Activated CD4-positive, alpha-beta T cell treated with anti-CD3 and anti-CD28 coated beads for 24 hours (primary cell): Measurements from ENCODE around the gene NRXN2.

Experiments
- DNase-seq, 2 donors: peaks; one replicate each; pipeline ENCODE4 v3.0.0-alpha.2; 2020; ENCODE audit warnings: low read depth in 2 of 2

Gene NRXN2

GRCh38 chr11:64759131-64759721 lies 36.2 kb upstream of the NRXN2 start:
- DNase-seq: no peak

DNA sequence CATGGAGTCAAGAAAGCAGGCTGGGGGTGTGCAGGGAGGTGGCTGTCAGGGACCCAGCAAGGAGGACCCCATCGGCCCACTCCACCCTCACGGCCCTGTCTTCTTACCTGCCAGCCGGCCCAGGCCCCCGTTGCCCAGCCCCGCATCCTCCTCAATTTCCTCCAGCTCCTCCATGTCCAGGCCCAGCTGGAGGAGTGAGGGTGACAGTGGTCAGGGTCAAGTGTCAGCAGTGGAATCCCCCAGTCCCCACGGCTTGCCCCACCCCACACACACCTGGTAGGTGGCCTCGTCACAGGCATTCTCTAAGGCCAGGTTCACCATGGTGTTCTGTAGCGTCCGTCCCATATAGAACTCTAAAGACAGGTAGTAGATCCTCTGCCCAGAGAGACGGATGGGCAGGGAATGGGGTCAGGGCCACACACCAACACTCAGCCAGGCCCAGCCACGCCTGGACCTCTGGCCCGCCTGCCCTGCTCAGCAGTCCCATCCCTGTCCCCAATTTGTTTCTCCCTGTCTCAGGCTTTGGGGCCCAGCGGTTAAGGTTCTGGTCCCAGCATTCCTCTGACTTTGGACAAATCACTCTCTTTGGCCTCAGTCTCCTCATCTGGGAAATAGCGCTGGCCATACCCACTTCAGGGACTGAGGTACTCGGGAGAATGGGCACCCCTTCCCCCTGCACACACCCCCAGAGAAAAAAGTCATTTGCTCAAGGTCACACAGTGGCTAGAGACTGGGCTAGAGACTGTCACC lies 35.5 kb upstream of the NRXN2 start:
- DNase-seq: no peak

GRCh38 chr11:64757549-64758329 lies 34.7 kb upstream of the NRXN2 start:
- DNase-seq: no peak

DNA sequence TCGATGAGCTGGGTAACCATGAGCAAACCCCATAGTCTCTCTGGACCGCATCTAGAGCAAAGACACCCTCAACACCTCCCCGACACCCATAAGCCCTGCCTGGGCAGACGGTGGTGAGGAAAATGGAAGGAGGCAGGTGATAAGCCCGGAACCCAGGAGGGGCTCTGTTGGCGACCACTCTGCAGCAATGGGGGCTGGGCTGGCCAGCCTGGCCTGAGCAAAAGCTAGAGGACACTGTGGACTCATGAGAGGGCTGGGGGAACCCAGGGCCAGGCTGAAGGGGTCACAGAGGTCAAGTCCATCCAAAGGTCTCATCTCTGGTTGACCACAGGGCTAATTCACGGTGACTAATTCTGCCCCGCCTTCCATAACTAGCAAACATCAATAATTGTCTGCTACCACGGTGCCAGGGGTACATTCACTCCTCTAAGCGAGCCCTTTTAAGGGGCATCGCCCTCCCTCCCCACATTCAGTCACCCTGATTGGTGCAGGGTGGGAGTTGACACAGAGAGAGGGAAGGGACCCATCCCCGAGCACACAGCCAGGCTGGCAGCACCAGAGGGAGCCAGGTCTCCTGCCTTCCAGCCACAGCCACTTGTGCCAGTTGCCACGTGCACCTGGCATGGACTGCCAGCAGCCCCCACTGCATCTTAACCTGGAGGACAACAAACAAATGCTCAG lies 32.8 kb upstream of the NRXN2 start:
- DNase-seq: no peak

DNA sequence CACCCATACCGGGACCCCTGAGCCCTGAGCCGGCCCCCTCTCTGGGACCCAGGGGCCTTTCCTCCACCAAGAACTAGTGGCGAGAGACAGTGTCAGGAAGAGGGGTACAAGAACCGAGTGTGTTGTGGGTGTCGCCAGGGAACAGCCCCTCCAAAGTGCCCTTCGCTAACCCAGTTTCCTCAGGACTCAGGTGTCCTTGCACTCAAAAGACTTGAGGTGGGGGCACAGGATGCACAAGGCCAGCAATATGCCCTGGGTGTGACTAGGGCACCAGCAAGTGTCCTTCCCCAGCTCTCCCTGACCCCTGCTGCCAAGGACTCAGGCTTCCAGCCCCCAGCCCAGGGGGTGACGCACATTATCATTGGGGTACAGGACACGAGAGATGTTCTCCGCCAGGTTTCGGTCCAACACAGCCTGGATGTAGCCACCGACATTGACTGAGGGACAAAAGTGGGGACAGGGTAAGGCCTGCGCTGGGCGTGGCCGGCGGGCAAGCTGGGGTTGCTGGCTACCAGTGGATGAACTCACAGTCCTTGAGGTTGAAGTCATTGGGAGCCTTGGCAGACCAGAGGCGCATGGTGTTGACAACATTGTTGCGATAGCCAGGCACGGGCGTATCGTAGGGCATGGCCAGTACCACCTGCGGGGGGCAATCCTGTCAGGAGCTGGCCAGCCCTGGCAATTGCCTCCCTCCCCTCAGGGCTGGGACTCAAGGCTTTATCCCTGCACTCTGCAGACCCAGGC lies 32.1 kb upstream of the NRXN2 start:
- DNase-seq: no peak

DNA sequence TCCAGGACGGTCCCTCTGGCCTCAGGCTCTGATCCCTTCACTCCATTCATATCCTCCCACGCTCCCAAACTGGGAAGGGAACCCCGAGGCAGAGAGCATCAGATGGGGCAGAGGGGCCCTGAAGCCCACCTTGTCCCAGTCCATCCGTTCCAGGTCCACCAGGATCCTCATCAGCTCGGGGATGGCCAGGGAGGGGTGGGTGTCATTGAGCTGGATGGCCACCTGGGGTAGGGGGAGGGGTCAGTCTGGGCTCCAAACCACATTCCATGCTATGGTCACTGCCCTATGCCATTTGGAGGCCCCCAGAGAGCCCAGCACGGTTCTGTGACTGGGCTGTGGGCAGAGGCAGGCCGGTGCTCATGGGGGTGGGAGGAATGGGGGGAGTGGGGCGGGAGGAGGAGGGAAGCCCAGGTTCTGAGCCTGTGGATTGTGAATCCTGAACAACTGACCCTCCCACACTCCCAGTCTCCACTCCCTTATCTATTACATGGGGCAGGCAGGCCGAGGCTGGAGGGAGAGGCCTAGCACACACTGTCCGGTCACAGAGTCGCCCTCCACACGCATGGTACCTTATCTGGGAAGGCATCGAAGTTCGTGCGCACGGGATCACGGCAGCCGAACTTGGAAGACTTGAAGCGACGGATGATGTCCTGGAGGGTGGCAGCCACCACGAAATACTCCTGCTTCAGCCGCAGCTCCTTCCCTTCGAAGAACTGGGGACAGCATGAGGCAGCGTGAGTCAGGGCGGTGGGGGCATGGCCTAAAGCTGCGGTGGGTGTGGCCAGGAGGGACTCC lies 31.3 kb upstream of the NRXN2 start:
- no peak for DNase-seq

- DNase-seq: no peak
Observed at GRCh38 chr11:64753380-64754123, 30.6 kb upstream of the NRXN2 start.

DNA sequence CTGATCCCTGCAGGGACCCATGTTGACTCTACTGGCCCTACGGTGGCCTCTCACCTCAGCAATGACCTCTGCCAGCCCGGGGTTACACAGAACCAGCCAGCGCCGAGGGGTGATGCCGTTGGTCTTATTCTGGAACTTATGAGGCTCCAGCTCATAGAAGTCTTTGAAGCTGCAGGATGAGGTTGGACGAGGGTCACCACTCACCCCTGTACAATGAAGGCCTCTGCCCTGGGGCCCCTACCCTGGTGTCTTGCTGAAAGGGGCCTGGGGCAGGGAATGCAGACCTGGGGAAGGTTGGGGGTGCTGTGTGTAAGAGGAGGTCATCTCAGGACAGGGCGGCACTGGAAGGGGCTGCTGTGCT lies 30.0 kb upstream of the NRXN2 start:
- DNase-seq: no peak

DNA sequence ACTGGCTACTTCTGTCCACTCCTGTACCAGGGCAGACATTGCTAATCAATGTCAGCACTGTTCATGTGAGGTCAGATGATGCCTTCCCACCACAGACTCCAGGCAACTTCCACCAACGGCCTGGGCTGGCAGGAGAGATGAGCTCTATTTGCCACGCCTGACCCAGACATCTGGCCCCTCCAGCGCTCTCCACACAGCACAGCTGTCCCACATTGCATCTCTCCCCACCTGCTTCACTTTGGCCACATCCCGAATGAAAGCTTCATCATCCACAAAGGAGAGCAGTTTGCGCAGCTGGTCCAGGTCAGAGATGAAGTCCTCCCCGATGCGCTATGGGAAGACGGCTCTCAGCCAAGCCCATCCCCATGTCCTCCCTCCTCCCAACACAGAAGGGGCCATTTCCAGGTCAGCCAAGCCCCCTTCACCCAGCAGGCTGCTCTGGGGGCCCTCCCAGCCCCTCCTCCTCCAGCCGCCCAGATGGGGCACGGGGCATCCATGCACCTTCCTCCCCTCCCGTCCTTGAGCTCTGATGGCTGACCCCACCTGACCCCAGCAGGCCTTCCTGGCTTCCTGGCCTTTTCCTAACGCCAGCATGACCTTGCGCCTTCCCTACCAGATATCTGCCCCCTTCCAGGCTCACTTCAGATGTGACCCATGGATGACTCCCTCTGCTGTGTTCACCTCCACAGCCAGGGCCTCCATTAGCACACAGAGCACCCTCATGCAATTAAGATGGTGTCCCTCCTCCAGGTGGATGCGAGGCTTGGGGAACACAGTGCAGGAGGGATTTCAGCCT lies 29.4 kb upstream of the NRXN2 start:
- no peak for DNase-seq

GRCh38 chr11:64751580-64751979 lies 28.6 kb upstream of the NRXN2 start:
- no peak for DNase-seq

DNA sequence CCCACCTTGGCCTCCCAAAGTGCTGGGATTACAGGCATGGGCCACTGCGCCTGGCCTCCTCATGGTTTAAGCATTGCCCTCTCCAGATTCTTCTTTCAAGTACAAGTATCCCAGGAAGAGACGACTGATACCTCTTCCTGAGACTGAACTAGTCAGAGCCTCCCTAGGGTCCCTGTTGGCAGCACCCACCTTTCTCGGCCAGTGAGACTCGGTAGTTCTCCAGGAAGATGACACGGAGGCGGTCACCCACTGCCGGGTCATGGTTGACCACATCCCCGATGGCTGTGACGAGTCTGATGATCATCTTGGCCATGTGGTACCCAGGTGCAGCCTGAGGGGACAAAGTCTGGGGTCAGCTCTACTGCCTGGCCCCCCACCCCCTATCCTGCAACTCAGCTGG lies 28.1 kb upstream of the NRXN2 start:
- DNase-seq: no peak

DNA sequence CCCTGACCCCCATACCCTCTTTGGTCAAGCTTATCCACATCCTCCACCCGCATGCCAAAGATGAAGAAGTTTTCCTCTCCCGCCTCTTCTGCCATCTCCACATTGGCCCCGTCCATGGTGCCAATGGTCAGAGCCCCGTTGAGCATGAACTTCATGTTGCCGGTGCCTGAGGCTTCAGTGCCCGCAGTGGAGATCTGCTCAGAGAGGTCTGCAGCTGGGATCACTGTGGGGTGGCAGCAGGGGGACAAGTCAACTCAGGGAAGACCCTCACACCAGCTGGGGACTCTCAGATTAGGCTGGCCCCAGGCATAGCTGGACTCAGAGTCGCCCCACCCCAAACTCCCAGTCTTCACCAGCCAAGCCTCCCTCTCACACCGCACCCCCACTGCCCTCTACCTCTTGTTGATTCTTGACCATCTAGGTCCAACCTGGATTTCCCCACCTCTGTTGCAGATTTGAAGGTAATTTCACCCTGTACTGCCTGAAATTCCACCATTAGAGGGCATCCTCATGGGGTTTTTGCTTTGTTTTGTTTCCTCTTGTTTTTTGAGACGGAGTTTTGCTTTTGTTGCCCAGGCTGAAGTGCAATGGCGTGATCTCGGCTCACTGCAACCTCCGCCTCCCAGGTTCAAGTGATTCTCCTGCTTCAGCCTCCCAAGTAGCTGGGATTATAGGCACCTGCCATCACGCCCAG lies 27.5 kb upstream of the NRXN2 start:
- DNase-seq: no peak

- DNase-seq: no peak
Observed at GRCh38 chr11:64747961-64748665, 25.1 kb upstream of the NRXN2 start.

DNA sequence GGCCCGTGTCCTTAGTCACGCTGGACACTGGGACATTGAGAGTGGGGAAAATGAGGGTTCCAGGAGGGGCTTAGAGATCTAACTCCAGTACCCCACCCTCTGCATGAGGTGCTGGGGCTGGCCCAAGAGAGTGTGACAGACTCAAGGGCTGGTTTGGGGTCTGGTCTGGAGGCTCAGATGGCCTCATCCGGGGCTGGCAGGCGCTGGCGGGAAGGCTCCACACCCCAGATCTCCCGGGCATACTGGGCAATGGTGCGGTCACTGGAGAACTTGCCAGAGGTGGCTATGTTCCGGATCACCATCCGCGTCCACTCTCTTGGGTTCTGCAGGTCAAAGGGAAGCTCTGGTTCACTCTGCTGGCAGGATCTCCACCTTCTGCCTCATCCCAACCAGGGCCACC lies 23.5 kb upstream of the NRXN2 start:
- DNase-seq: no peak

- no peak for DNase-seq
Observed at GRCh38 chr11:64745521-64746328, 22.7 kb upstream of the NRXN2 start.

- DNase-seq: no peak
Observed at GRCh38 chr11:64745189-64745520, 22.2 kb upstream of the NRXN2 start.

GRCh38 chr11:64744544-64745188 lies 21.7 kb upstream of the NRXN2 start:
- DNase-seq: no peak
